Measurements from ENCODE around the gene MRGPRD. TPM values are rescaled to one million over a fixed set of nuclear protein-coding genes. Genes with fewer than 3 reads are reported as not detected.

Gene MRGPRD
- total and polyA plus RNA-seq, 7 donors, result not detected

DNA sequence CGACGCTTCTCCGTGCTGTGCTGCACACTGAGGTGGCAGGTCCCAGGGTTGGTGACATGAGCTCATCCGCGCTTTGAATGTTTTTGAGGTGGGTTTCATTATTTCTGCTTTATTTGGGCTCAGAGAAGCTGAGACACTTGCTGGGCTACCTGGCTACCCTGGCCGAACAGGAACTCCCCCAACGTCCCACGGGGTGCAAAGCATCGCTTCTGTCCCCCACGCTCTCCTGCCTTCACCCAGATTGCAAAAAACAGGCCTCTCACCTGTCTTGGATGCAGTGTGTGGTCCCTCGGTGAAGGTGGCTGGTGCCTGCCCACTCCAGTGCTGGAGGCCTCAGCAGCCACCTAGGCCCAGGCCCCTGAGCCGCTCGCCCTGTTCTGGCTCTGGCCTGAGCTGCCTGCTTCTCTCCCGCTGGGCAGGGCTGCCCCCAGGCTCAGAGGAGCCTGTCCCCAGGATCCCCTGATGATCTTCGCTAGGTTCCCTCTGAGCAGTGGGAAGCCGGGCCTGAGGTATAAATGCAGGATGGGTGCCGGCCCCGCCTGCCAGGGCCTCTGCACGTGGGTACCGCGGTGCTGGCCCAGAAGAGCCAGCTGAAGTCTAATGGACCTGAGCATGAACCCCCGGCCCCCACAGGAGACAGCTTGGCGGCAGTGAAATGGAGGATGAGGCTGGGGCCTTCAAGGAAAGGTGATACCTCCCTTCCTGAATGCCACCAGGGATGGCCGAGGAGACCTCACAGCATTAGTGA lies 15.8 kb upstream of the MRGPRD start:
- ATAC-seq (no peak), DNase-seq (peak in 1 of 2 donors; percentile 28)
- Histone ChIP-seq H3K9me3 (no peaks in the 10 kb centered on the region), H3K4me3 (no peak overlapping the region), H3K27ac (no peak overlapping the region), H3K4me1 (no peaks in the 10 kb centered on the region), H3K27me3 (ENCODE audit: insufficient read depth in 3 of 3, low read length in 2 of 3) (peaks cover 0 to 49% (median 8%) of the 10 kb centered on the region in 3 donors), H3K36me3 (ENCODE audit: insufficient read depth in 1 of 2, low read depth in 1 of 2) (no peaks in the 10 kb centered on the region)
- 92 to 97% (median 94%) methylated on average over 24 of the region's 24 CpGs for WGBS, 3 donors
- intact Hi-C loops (cut with DNase I), result no loop called here
- TF ChIP-seq, protein P1, sequence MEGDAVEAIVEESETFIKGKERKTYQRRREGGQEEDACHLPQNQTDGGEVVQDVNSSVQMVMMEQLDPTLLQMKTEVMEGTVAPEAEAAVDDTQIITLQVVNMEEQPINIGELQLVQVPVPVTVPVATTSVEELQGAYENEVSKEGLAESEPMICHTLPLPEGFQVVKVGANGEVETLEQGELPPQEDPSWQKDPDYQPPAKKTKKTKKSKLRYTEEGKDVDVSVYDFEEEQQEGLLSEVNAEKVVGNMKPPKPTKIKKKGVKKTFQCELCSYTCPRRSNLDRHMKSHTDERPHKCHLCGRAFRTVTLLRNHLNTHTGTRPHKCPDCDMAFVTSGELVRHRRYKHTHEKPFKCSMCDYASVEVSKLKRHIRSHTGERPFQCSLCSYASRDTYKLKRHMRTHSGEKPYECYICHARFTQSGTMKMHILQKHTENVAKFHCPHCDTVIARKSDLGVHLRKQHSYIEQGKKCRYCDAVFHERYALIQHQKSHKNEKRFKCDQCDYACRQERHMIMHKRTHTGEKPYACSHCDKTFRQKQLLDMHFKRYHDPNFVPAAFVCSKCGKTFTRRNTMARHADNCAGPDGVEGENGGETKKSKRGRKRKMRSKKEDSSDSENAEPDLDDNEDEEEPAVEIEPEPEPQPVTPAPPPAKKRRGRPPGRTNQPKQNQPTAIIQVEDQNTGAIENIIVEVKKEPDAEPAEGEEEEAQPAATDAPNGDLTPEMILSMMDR (IDR thresholded peaks at IDR 0.05), result no peak

DNA sequence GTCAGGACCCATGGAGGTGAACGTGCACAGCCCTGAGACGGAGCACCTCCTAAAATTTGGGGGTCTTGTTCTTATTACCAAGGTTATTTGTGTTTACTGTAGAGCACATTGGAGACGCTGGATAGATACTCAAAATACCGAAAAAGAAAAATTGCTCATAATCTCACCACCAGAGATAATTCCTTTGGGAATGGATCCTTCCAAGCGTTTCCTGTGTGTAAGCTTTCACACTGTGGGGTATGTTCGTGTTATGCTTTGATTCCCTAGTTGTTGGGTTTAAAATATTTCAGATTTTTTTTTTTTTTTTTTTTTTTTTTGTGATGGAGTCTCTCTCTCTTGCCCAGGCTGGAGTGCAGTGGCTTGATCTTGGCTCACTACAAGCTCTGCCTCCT lies 14.1 kb upstream of the MRGPRD start:
- no peaks in the 10 kb centered on the region for H3K4me1 ChIP-seq
- no peak for ATAC-seq

DNA sequence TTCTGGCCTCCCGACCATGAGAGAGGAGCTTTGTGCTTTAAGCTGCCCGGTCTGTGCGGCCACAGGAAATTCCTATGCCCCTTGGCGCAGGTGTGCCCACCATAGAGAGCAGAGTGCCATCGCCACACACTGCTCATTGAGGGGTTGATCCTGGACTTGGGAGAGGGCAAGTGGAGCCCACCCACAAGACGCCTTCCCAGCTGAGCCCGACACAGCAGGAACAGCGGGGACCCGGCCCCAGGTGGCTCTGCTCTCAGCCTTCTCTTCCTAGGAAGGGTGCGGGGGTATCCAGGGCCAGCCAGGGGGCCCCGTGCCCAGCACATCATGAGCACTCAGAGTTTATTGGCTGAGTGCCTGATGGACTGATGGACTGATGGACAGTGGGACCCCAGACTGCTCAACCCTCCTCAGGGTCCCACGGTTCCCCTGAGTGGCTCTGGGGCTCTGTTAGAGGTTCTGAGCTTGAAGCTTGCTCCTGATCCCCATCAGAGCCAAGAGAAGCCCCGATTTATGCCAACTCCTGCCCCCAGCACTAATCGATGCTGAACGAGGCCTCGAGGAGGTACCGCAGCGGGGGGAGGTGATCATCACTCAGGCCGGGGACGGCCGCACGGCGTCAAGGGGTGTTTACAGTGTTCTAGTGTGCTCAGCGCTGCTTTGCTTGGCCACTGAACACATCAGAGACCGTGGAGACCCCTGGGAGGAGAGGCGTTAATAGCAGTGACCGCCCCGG lies 13.5 kb upstream of the MRGPRD start:
- intact Hi-C loops (cut with DNase I), result no loop called here
- Histone ChIP-seq H3K9me3 (no peaks in the 10 kb centered on the region), H3K4me3 (no peak overlapping the region), H3K4me1 (no peaks in the 10 kb centered on the region), H3K36me3 (ENCODE audit: insufficient read depth in 1 of 2, low read depth in 1 of 2) (no peaks in the 10 kb centered on the region), H3K27me3 (ENCODE audit: insufficient read depth in 3 of 3, low read length in 2 of 3) (peaks cover 0 to 32% (median 6%) of the 10 kb centered on the region in 3 donors), H3K27ac (no peak overlapping the region)
- ATAC-seq, result no peak
- peak in 1 of 2 donors; percentile 46 for DNase-seq
- TF ChIP-seq, protein P1 (IDR thresholded peaks at IDR 0.05), result no peak
- WGBS, 3 donors, result 51 to 55% (median 55%) methylated on average over 28 of the region's 28 CpGs

More for the DNA sequence above, 14.1 kb upstream of the MRGPRD start:
- H3K36me3 ChIP-seq (ENCODE audit: insufficient read depth in 1 of 2, low read depth in 1 of 2), result no peaks in the 10 kb centered on the region
- H3K27ac ChIP-seq, result no peak overlapping the region
- H3K4me3 ChIP-seq, result no peak overlapping the region
- peaks cover 0 to 35% (median 6%) of the 10 kb centered on the region in 3 donors for H3K27me3 ChIP-seq (ENCODE audit: insufficient read depth in 3 of 3, low read length in 2 of 3)
- WGBS, 3 donors, result 38 to 64% (median 38%) methylated on average over 6 of the region's 6 CpGs
- no peak for DNase-seq
- TF ChIP-seq, protein P1 (IDR thresholded peaks at IDR 0.05), result no peak
- H3K9me3 ChIP-seq, result no peaks in the 10 kb centered on the region
- intact Hi-C loops (cut with DNase I), result no loop called here

DNA sequence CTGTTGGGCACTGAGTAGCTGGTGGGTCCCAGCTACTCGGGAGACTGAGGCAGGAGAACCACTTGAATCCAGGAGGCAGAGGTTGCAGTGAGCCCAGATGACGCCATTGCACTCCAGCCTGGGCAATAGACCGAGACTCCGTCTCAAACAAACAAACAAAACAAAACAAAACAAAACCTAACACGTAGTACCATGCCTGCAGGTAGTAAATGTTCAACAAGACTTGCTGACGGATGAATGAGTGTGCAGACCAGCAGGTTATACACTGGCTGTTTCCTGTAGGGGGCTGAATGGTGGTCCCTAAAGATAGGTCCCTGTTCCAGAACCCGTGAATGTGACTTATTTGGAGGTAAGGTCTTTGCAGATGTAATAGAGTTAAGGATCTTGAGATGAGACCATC lies 12.8 kb upstream of the MRGPRD start:
- H3K9me3 ChIP-seq, result no peaks in the 10 kb centered on the region
- TF ChIP-seq, protein P1 (IDR thresholded peaks at IDR 0.05), result no peak

More for the DNA sequence above, 12.8 kb upstream of the MRGPRD start:
- Histone ChIP-seq H3K27ac (no peak overlapping the region), H3K4me1 (no peaks in the 10 kb centered on the region), H3K27me3 (ENCODE audit: insufficient read depth in 3 of 3, low read length in 2 of 3) (peaks cover 0 to 25% (median 6%) of the 10 kb centered on the region in 3 donors), H3K36me3 (ENCODE audit: insufficient read depth in 1 of 2, low read depth in 1 of 2) (no peaks in the 10 kb centered on the region), H3K4me3 (no peak overlapping the region)
- 85 to 90% (median 86%) methylated on average over 7 of the region's 7 CpGs for WGBS, 3 donors
- intact Hi-C loops (cut with DNase I), result no loop called here
- DNase-seq, result no peak
- ATAC-seq, result no peak
